Measurements from ENCODE around the gene NPPC. TPM values are rescaled to one million over a fixed set of nuclear protein-coding genes. Genes with fewer than 3 reads are reported as not detected.

Gene NPPC
- polyA plus RNA-seq, 1 of the 3 experiments (the other 2 are of a cell fraction): not detected

- H3K4me2 ChIP-seq: no peak overlapping the region
- H4K20me1 ChIP-seq (ENCODE audit: insufficient read depth): no peaks in the 10 kb centered on the region
- no peaks in the 10 kb centered on the region; a peak in 1 of 4 replicates for H3K4me1 ChIP-seq (ENCODE audit: control insufficient read depth in 1 of 2, insufficient read depth in 2 of 2, low read depth in 1 of 2, low read length in 1 of 2)
- H3K36me3 ChIP-seq (replicated peaks in 1 of 2; ENCODE audit: control insufficient read depth in 1 of 2, insufficient read depth in 2 of 2, low read length in 1 of 2): no peaks in the 10 kb centered on the region
- H3K79me2 ChIP-seq (ENCODE audit: insufficient read depth): no peaks in the 10 kb centered on the region
- H3K9ac ChIP-seq: no peak overlapping the region
- TF ChIP-seq MEF2A (IDR thresholded peaks at IDR 0.05; ENCODE audit: borderline replicate concordance, low read depth) (no peak), ZBTB33 (IDR thresholded peaks at IDR 0.05; ENCODE audit: borderline replicate concordance, low read depth) (no peak), ELF1 (IDR thresholded peaks at IDR 0.05) (no peak), TAF1 (IDR thresholded peaks at IDR 0.05; ENCODE audit: borderline replicate concordance, low read depth, low read length) (no peak), FOXJ3 (CRISPR knock-in tag; IDR thresholded peaks at IDR 0.05) (no peak), RCOR1 (IDR thresholded peaks at IDR 0.05; ENCODE audit: low read length) (no peak), RXRA (IDR thresholded peaks at IDR 0.05; ENCODE audit: borderline replicate concordance, low read depth) (no peak), RFX5 (IDR thresholded peaks at IDR 0.05; ENCODE audit: low read length) (no peak), POLR2AphosphoS5 (IDR thresholded peaks at IDR 0.05; ENCODE audit: low read depth, low read length) (no peak), PBX3 (IDR thresholded peaks at IDR 0.05) (no peak), NRF1 (IDR thresholded peaks at IDR 0.05; ENCODE audit: low read depth, low read length) (no peak), MAX (IDR thresholded peaks at IDR 0.05; ENCODE audit: low read depth) (no peak), USF1 (IDR thresholded peaks at IDR 0.05; ENCODE audit: borderline replicate concordance, low read depth) (no peak)
- H3K27me3 ChIP-seq (ENCODE audit: insufficient read depth): no peaks in the 10 kb centered on the region; the same call in 1 of the 2 replicates
- H3K9me3 ChIP-seq: no peaks in the 10 kb centered on the region
- no peak overlapping the region for H2AFZ ChIP-seq (ENCODE audit: low read depth)
- ChIA-PET CTCF (interaction anchor here (2.8 kb wide), 1 partner anchor 11 kb away, joined by 26 read pairs; no protein-coding TSS in a partner anchor), POLR2A (no interaction called here)
- H3F3A ChIP-seq (replicated peaks; ENCODE audit: insufficient read depth): no peaks in the 10 kb centered on the region
- 65% methylated on average over 1 of the region's 1 CpG for WGBS (ENCODE audit: low lambda C conversion rate)
- H3K4me3 ChIP-seq (ENCODE audit: low read depth in 2 of 2, low read length in 1 of 2): no peak overlapping the region
- H3K9me2 ChIP-seq: no peaks in the 10 kb centered on the region
- no peak overlapping the region for H3K27ac ChIP-seq (ENCODE audit: low read depth in 2 of 2, low read length in 1 of 2)
- no peak for DNase-seq
Observed at GRCh38 chr2:231935815-231936214, 9.6 kb upstream of the NPPC start.

- no peak for DNase-seq
- no peak overlapping the region for H3K9ac ChIP-seq
- TF ChIP-seq USF1 (IDR thresholded peaks at IDR 0.05; ENCODE audit: borderline replicate concordance, low read depth) (no peak), CTCF (IDR thresholded peaks at IDR 0.05) (no peak), SMC3 (IDR thresholded peaks at IDR 0.05; ENCODE audit: low read depth, low read length) (no peak), EP300 (IDR thresholded peaks at IDR 0.05; ENCODE audit: borderline replicate concordance in 1 of 2, low read depth in 1 of 2, low read length in 1 of 2) (no peak), RAD21 (IDR thresholded peaks at IDR 0.05; ENCODE audit: low read length) (no peak), FOSL2 (IDR thresholded peaks at IDR 0.05; ENCODE audit: borderline replicate concordance, low read depth) (no peak), SIN3A (IDR thresholded peaks at IDR 0.05; ENCODE audit: borderline replicate concordance, low read depth, low read length) (no peak), PBX3 (IDR thresholded peaks at IDR 0.05) (no peak), FOXM1 (IDR thresholded peaks at IDR 0.05; ENCODE audit: low read depth) (no peak), YY1 (IDR thresholded peaks at IDR 0.05; ENCODE audit: low read depth) (no peak)
- no peak overlapping the region for H3K27ac ChIP-seq (ENCODE audit: low read depth in 2 of 2, low read length in 1 of 2)
- H3K4me2 ChIP-seq: no peak overlapping the region
- H3K27me3 ChIP-seq (ENCODE audit: insufficient read depth): no peaks in the 10 kb centered on the region; the same call in 1 of the 2 replicates
- WGBS (ENCODE audit: low lambda C conversion rate): 74% methylated on average over 3 of the region's 4 CpGs
- H3K4me1 ChIP-seq (ENCODE audit: control insufficient read depth in 1 of 2, insufficient read depth in 2 of 2, low read depth in 1 of 2, low read length in 1 of 2): no peaks in the 10 kb centered on the region; a peak in 1 of 4 replicates
- no peaks in the 10 kb centered on the region for H3K79me2 ChIP-seq (ENCODE audit: insufficient read depth)
- H4K20me1 ChIP-seq (ENCODE audit: insufficient read depth): no peaks in the 10 kb centered on the region
- no peaks in the 10 kb centered on the region for H3F3A ChIP-seq (replicated peaks; ENCODE audit: insufficient read depth)
- no peak overlapping the region for H3K4me3 ChIP-seq (ENCODE audit: low read depth in 2 of 2, low read length in 1 of 2)
- no peaks in the 10 kb centered on the region for H3K9me2 ChIP-seq
- no peaks in the 10 kb centered on the region for H3K9me3 ChIP-seq
- no peaks in the 10 kb centered on the region for H3K36me3 ChIP-seq (replicated peaks in 1 of 2; ENCODE audit: control insufficient read depth in 1 of 2, insufficient read depth in 2 of 2, low read length in 1 of 2)
- ChIA-PET POLR2A (no interaction called here), CTCF (interaction anchor here (0.7 to 2.8 kb wide), 3 partner anchors 11 to 586 kb away, joined by 3 to 26 read pairs (median 4); no protein-coding TSS in a partner anchor)
- H2AFZ ChIP-seq (ENCODE audit: low read depth): no peak overlapping the region
Observed at GRCh38 chr2:231935207-231935524, 9.0 kb upstream of the NPPC start.
